ENCODE results near the gene NCLN. TPM values are rescaled to one million over a fixed set of nuclear protein-coding genes. Genes with fewer than 3 reads are reported as not detected.

The NCLN gene
- total and polyA plus RNA-seq, 2 donors (not counting 1 experiment from before 2014, with no cell fraction given), result 33.0 to 35.8 TPM

- H3K9me3 ChIP-seq (ENCODE audit: control insufficient read depth, insufficient read depth, low read depth, low read length), result no peaks in the 10 kb centered on the region
- H4K20me1 ChIP-seq (ENCODE audit: control insufficient read depth, extremely low read depth, insufficient read depth, low read length), result no peaks in the 10 kb centered on the region
- no peak overlapping the region for H3K4me2 ChIP-seq (ENCODE audit: extremely low read depth, insufficient read depth, low read length)
- H2AFZ ChIP-seq (ENCODE audit: low read length), result no peak overlapping the region
- H3K79me2 ChIP-seq (ENCODE audit: control insufficient read depth, insufficient read depth, low read length), result no peaks in the 10 kb centered on the region
- H3K36me3 ChIP-seq (ENCODE audit: control insufficient read depth, insufficient read depth, low read length), result no peaks in the 10 kb centered on the region
- TF ChIP-seq EZH2 (IDR thresholded peaks at IDR 0.05; ENCODE audit: low read length, missing control alignments) (no peak), CTCF (conservative IDR thresholded peaks at IDR 0.05 in 1 of 2, IDR thresholded peaks at IDR 0.05 in 1 of 2; ENCODE audit: low read depth in 1 of 2, low read length in 2 of 2) (no peak)
- no peaks in the 10 kb centered on the region for H3K4me1 ChIP-seq (ENCODE audit: control insufficient read depth, extremely low read depth, insufficient read depth, low read length)
- DNase-seq (ENCODE audit: low read depth in 2 of 2), result no peak
- H3K27me3 ChIP-seq (ENCODE audit: control insufficient read depth, insufficient read depth, low read length), result no peaks in the 10 kb centered on the region
- H3K9ac ChIP-seq (ENCODE audit: insufficient read depth, low read length), result no peak overlapping the region
- H3K4me3 ChIP-seq (replicated peaks in 1 of 4; ENCODE audit: control extremely low read depth in 1 of 4, insufficient read depth in 1 of 4, low read depth in 3 of 4, low read length in 4 of 4), result no peak overlapping the region
- H3K27ac ChIP-seq (ENCODE audit: insufficient read depth, low read length), result no peak overlapping the region
Observed at GRCh38 chr19:3238066-3238561, 52.4 kb downstream of the NCLN start.

- peaks cover 2% of the 10 kb centered on the region for H3K9me3 ChIP-seq (ENCODE audit: control insufficient read depth, insufficient read depth, low read depth, low read length)
- TF ChIP-seq EZH2 (IDR thresholded peaks at IDR 0.05; ENCODE audit: low read length, missing control alignments) (no peak), CTCF (conservative IDR thresholded peaks at IDR 0.05 in 1 of 2, IDR thresholded peaks at IDR 0.05 in 1 of 2; ENCODE audit: low read depth in 1 of 2, low read length in 2 of 2) (no peak)
- no peak overlapping the region for H3K4me3 ChIP-seq (replicated peaks in 1 of 4; ENCODE audit: control extremely low read depth in 1 of 4, insufficient read depth in 1 of 4, low read depth in 3 of 4, low read length in 4 of 4)
- H3K36me3 ChIP-seq (ENCODE audit: control insufficient read depth, insufficient read depth, low read length), result no peaks in the 10 kb centered on the region
- no peak overlapping the region for H2AFZ ChIP-seq (ENCODE audit: low read length)
- H3K27me3 ChIP-seq (ENCODE audit: control insufficient read depth, insufficient read depth, low read length), result no peaks in the 10 kb centered on the region
- no peaks in the 10 kb centered on the region for H3K4me1 ChIP-seq (ENCODE audit: control insufficient read depth, extremely low read depth, insufficient read depth, low read length)
- no peak overlapping the region for H3K27ac ChIP-seq (ENCODE audit: insufficient read depth, low read length)
- H3K9ac ChIP-seq (ENCODE audit: insufficient read depth, low read length), result no peak overlapping the region
- H3K79me2 ChIP-seq (ENCODE audit: control insufficient read depth, insufficient read depth, low read length), result no peaks in the 10 kb centered on the region
- no peak overlapping the region for H3K4me2 ChIP-seq (ENCODE audit: extremely low read depth, insufficient read depth, low read length)
- no peak for DNase-seq (ENCODE audit: low read depth in 2 of 2)
- no peaks in the 10 kb centered on the region for H4K20me1 ChIP-seq (ENCODE audit: control insufficient read depth, extremely low read depth, insufficient read depth, low read length)
Observed at GRCh38 chr19:3239367-3239766, 53.6 kb downstream of the NCLN start.

GRCh38 chr19:3243819-3244700 is 58.3 kb downstream of the NCLN start:
- no peak overlapping the region for H3K27ac ChIP-seq (ENCODE audit: insufficient read depth, low read length)
- no peak overlapping the region for H3K4me2 ChIP-seq (ENCODE audit: extremely low read depth, insufficient read depth, low read length)
- no peaks in the 10 kb centered on the region for H3K36me3 ChIP-seq (ENCODE audit: control insufficient read depth, insufficient read depth, low read length)
- no peaks in the 10 kb centered on the region for H4K20me1 ChIP-seq (ENCODE audit: control insufficient read depth, extremely low read depth, insufficient read depth, low read length)
- no peak overlapping the region for H3K9ac ChIP-seq (ENCODE audit: insufficient read depth, low read length)
- TF ChIP-seq EZH2 (IDR thresholded peaks at IDR 0.05; ENCODE audit: low read length, missing control alignments) (no peak), CTCF (conservative IDR thresholded peaks at IDR 0.05 in 1 of 2, IDR thresholded peaks at IDR 0.05 in 1 of 2; ENCODE audit: low read depth in 1 of 2, low read length in 2 of 2) (no peak)
- H3K9me3 ChIP-seq (ENCODE audit: control insufficient read depth, insufficient read depth, low read depth, low read length), result peaks cover 2% of the 10 kb centered on the region
- H3K4me1 ChIP-seq (ENCODE audit: control insufficient read depth, extremely low read depth, insufficient read depth, low read length), result no peaks in the 10 kb centered on the region
- H3K79me2 ChIP-seq (ENCODE audit: control insufficient read depth, insufficient read depth, low read length), result no peaks in the 10 kb centered on the region
- peak; percentile 51 to 56 for DNase-seq (ENCODE audit: low read depth in 2 of 2)
- H3K27me3 ChIP-seq (ENCODE audit: control insufficient read depth, insufficient read depth, low read length), result no peaks in the 10 kb centered on the region
- H2AFZ ChIP-seq (ENCODE audit: low read length), result no peak overlapping the region
- no peak overlapping the region for H3K4me3 ChIP-seq (replicated peaks in 1 of 4; ENCODE audit: control extremely low read depth in 1 of 4, insufficient read depth in 1 of 4, low read depth in 3 of 4, low read length in 4 of 4)
